ENCODE measurements around the gene PHLDB2. TPM values are rescaled to one million over a fixed set of nuclear protein-coding genes. Genes with fewer than 3 reads are reported as not detected.

PHLDB2 gene
- total and polyA plus RNA-seq, 2 of the 8 experiments (the other 6 are each of a cell fraction or from before 2014, with no cell fraction given) = 5.8 to 22.6 TPM

DNA sequence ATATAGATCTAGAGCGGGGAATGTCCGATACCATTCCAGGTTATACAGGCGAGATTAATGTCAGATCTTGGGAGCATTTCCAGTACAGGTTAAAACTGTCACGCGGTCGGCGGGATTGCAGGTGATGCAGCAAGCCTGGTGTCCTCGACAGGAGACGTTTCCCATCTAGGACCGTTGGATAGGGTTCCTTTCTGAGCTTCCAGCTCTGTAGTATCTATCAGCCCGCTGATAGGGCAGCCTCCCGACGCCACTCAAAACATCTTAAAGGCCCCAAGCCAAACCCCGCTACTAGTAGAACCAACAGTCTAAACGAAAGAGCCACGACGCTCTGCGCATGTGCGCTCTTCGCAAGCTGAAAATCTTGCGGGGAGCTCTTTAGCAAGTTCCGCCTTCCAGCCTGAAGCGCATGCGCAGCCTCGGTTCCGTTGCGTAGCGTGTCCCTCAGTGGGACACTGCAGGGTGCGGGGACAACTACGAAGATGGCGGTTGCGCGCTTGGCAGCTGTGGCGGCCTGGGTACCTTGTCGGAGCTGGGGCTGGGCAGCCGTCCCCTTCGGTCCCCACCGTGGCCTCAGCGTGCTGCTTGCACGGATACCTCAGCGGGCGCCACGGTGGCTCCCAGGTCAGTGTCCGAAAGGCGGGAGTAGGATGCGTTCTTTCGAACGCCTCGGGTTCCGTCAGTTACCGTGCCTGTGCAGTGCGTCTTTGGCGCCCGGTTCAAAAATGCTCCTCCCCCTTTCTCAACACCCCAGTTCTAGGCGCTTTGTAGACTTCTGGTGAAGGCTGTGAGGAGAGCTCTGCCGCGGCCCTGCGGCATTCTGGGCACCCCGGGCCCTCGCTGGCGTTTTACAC is 119.7 kb downstream of the PHLDB2 start, which contains the start of gene ABHD10 (continued):
- TF ChIP-seq, protein P1, sequence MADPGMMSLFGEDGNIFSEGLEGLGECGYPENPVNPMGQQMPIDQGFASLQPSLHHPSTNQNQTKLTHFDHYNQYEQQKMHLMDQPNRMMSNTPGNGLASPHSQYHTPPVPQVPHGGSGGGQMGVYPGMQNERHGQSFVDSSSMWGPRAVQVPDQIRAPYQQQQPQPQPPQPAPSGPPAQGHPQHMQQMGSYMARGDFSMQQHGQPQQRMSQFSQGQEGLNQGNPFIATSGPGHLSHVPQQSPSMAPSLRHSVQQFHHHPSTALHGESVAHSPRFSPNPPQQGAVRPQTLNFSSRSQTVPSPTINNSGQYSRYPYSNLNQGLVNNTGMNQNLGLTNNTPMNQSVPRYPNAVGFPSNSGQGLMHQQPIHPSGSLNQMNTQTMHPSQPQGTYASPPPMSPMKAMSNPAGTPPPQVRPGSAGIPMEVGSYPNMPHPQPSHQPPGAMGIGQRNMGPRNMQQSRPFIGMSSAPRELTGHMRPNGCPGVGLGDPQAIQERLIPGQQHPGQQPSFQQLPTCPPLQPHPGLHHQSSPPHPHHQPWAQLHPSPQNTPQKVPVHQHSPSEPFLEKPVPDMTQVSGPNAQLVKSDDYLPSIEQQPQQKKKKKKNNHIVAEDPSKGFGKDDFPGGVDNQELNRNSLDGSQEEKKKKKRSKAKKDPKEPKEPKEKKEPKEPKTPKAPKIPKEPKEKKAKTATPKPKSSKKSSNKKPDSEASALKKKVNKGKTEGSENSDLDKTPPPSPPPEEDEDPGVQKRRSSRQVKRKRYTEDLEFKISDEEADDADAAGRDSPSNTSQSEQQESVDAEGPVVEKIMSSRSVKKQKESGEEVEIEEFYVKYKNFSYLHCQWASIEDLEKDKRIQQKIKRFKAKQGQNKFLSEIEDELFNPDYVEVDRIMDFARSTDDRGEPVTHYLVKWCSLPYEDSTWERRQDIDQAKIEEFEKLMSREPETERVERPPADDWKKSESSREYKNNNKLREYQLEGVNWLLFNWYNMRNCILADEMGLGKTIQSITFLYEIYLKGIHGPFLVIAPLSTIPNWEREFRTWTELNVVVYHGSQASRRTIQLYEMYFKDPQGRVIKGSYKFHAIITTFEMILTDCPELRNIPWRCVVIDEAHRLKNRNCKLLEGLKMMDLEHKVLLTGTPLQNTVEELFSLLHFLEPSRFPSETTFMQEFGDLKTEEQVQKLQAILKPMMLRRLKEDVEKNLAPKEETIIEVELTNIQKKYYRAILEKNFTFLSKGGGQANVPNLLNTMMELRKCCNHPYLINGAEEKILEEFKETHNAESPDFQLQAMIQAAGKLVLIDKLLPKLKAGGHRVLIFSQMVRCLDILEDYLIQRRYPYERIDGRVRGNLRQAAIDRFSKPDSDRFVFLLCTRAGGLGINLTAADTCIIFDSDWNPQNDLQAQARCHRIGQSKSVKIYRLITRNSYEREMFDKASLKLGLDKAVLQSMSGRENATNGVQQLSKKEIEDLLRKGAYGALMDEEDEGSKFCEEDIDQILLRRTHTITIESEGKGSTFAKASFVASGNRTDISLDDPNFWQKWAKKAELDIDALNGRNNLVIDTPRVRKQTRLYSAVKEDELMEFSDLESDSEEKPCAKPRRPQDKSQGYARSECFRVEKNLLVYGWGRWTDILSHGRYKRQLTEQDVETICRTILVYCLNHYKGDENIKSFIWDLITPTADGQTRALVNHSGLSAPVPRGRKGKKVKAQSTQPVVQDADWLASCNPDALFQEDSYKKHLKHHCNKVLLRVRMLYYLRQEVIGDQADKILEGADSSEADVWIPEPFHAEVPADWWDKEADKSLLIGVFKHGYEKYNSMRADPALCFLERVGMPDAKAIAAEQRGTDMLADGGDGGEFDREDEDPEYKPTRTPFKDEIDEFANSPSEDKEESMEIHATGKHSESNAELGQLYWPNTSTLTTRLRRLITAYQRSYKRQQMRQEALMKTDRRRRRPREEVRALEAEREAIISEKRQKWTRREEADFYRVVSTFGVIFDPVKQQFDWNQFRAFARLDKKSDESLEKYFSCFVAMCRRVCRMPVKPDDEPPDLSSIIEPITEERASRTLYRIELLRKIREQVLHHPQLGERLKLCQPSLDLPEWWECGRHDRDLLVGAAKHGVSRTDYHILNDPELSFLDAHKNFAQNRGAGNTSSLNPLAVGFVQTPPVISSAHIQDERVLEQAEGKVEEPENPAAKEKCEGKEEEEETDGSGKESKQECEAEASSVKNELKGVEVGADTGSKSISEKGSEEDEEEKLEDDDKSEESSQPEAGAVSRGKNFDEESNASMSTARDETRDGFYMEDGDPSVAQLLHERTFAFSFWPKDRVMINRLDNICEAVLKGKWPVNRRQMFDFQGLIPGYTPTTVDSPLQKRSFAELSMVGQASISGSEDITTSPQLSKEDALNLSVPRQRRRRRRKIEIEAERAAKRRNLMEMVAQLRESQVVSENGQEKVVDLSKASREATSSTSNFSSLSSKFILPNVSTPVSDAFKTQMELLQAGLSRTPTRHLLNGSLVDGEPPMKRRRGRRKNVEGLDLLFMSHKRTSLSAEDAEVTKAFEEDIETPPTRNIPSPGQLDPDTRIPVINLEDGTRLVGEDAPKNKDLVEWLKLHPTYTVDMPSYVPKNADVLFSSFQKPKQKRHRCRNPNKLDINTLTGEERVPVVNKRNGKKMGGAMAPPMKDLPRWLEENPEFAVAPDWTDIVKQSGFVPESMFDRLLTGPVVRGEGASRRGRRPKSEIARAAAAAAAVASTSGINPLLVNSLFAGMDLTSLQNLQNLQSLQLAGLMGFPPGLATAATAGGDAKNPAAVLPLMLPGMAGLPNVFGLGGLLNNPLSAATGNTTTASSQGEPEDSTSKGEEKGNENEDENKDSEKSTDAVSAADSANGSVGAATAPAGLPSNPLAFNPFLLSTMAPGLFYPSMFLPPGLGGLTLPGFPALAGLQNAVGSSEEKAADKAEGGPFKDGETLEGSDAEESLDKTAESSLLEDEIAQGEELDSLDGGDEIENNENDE (IDR thresholded peaks at IDR 0.05; ENCODE audit: insufficient replicate concordance, low read length) = no peak
- TF ChIP-seq TAF7 (optimal IDR thresholded peaks at IDR 0.05; ENCODE audit: borderline replicate concordance, low read depth, low read length) (peak; percentile 27), JUND (IDR thresholded peaks at IDR 0.05; ENCODE audit: low read length) (no peak), POLR2A (IDR thresholded peaks at IDR 0.05; ENCODE audit: control extremely low read depth in 1 of 2, low read depth in 2 of 2, low read length in 2 of 2) (peak; percentile 86 to 93), KDM4A (IDR thresholded peaks at IDR 0.05; ENCODE audit: low read depth, low read length, severe bottlenecking) (peak; percentile 98), SIN3A (conservative IDR thresholded peaks at IDR 0.05 in 1 of 2, IDR thresholded peaks at IDR 0.05 in 1 of 2; ENCODE audit: low read depth in 1 of 2, low read length in 2 of 2) (peak; percentile 40 to 49; a peak in 1 of 4 replicates), SAP30 (IDR thresholded peaks at IDR 0.05; ENCODE audit: insufficient read depth, insufficient replicate concordance, low read length) (peak; percentile 47), NRF1 (IDR thresholded peaks at IDR 0.05; ENCODE audit: low read depth, low read length) (peak; percentile 97)

Measured in H1 (cell line).